SK-N-SH (cell line): Measurements from ENCODE around the gene TOP3B. TPM values are rescaled to one million over a fixed set of nuclear protein-coding genes. Genes with fewer than 3 reads are reported as not detected.

Experiments used
- CTCF ChIA-PET: fragments of 300-600, 350-600 bp; formaldehyde crosslinking; extraction: SDS; loops from one replicate; lab custom pipeline; 2021; lab: Yijun Ruan, JAX
- POLR2A ChIA-PET: fragments of 350-600 bp; sonication (Branson Sonifier 250); formaldehyde crosslinking; extraction: SDS; loops from one replicate; lab custom pipeline; 2020; ENCODE audit warnings: antibody characterized with exemption, inconsistent platforms; lab: Yijun Ruan, JAX
- DNase-seq: peaks from one replicate; pipeline ENCODE4 v3.0.0; 2012
- H2AFZ ChIP-seq: fragments of 200-600 bp; sonication (generic); 2 replicates; pipeline ENCODE4 v1.8.1; 2016; ENCODE audit warnings: antibody characterized with exemption, mild to moderate bottlenecking, low read depth
- H3F3A ChIP-seq: fragments of 200-600 bp; sonication (generic); replicated peaks from 2 replicates; pipeline ENCODE3; 2016; ENCODE audit warnings: antibody characterized with exemption, mild to moderate bottlenecking; ENCODE audit not compliant: insufficient read depth
- H3K27ac ChIP-seq, 2 experiments: fragments of 200-500 bp in 1 of 2; fragments of 200-600 bp in 1 of 2; sonication (Bioruptor generic) in 1 of 2; sonication (generic), shearing (Covaris generic) in 1 of 2; 2 replicates each; pipeline versions ENCODE4 v1.5.1 to v1.6.1; 2014 to 2016; ENCODE audit warnings: low read depth in 2 of 2, inconsistent platforms in 1 of 2, low read length in 1 of 2, mild to moderate bottlenecking in 1 of 2, mixed read lengths in 1 of 2
- H3K27me3 ChIP-seq: fragments of 200-600 bp; sonication (generic), shearing (Covaris generic); 2 replicates; pipeline ENCODE4 v1.6.1; 2016; ENCODE audit warnings: mixed run types; ENCODE audit not compliant: insufficient read depth
- H3K36me3 ChIP-seq, 2 experiments: fragments of 200-500 bp in 1 of 2; fragments of 200-600 bp in 1 of 2; sonication (Bioruptor generic) in 1 of 2; sonication (generic) in 1 of 2; replicated peaks in 1 of 2; 2 replicates each; pipeline versions ENCODE3 to v1.5.1; 2014 to 2016; ENCODE audit warnings: low read length in 1 of 2, mild to moderate bottlenecking in 1 of 2; ENCODE audit not compliant: insufficient read depth in 2 of 2, control insufficient read depth in 1 of 2
- H3K4me1 ChIP-seq, 2 experiments: fragments of 200-500 bp in 1 of 2; fragments of 200-600 bp in 1 of 2; sonication (Bioruptor generic) in 1 of 2; sonication (generic), shearing (Covaris generic) in 1 of 2; 2 replicates each; pipeline versions ENCODE4 v1.5.1 to v1.6.1; 2014 to 2016; ENCODE audit warnings: low read depth in 1 of 2, low read length in 1 of 2, mixed run types in 1 of 2; ENCODE audit not compliant: insufficient read depth in 2 of 2, control insufficient read depth in 1 of 2
- H3K4me2 ChIP-seq: fragments of 200-600 bp; sonication (generic), shearing (Covaris generic); 2 replicates; pipeline ENCODE4 v1.6.1; 2017; ENCODE audit warnings: mixed run types
- H3K4me3 ChIP-seq, 2 experiments: fragments of 200-500 bp in 1 of 2; fragments of 200-600 bp in 1 of 2; sonication (Bioruptor generic) in 1 of 2; sonication (generic), shearing (Covaris generic) in 1 of 2; 2 replicates each; pipeline versions ENCODE4 v1.5.1 to v1.8.1; 2014 to 2016; ENCODE audit warnings: low read depth in 2 of 2, inconsistent platforms in 1 of 2, low read length in 1 of 2, mild to moderate bottlenecking in 1 of 2, mixed read lengths in 1 of 2, moderate library complexity in 1 of 2
- H3K79me2 ChIP-seq: fragments of 200-600 bp; sonication (generic); 2 replicates; pipeline ENCODE4 v1.8.1; 2017; ENCODE audit warnings: mild to moderate bottlenecking; ENCODE audit not compliant: insufficient read depth
- H3K9ac ChIP-seq: fragments of 200-600 bp; sonication (generic); 2 replicates; pipeline ENCODE4 v1.6.1; 2017; ENCODE audit warnings: mixed run types
- H3K9me2 ChIP-seq: fragments of 200-600 bp; sonication (generic); 2 replicates; pipeline ENCODE4 v1.6.1; 2017; ENCODE audit warnings: mixed run types
- H3K9me3 ChIP-seq: fragments of 200-600 bp; sonication (generic); 2 replicates; pipeline ENCODE4 v1.6.1; 2017; ENCODE audit warnings: mixed run types, mild to moderate bottlenecking, moderate library complexity
- H4K20me1 ChIP-seq: fragments of 200-600 bp; sonication (generic); 2 replicates; pipeline ENCODE4 v1.6.1; 2017; ENCODE audit warnings: mild to moderate bottlenecking, mixed run types; ENCODE audit not compliant: insufficient read depth
- CHD2 ChIP-seq: fragments of 150-350 bp; IDR thresholded peaks from 2 replicates; pipeline ENCODE4 v1.6.1; 2018; ENCODE audit warnings: low read length; ENCODE audit not compliant: partially characterized antibody
- ELF1 ChIP-seq: IDR thresholded peaks from 2 replicates; pipeline ENCODE4 v1.4.0; 2012
- EP300 ChIP-seq, 2 experiments: IDR thresholded peaks; 2 replicates each; pipeline versions ENCODE4 v1.4.0 to v1.6.1; 2012; ENCODE audit warnings: borderline replicate concordance in 1 of 2, low read depth in 1 of 2, low read length in 1 of 2
- EZH2phosphoT487 ChIP-seq: fragments of 200-600 bp; sonication (generic); IDR thresholded peaks from 2 replicates; pipeline ENCODE4 v1.6.1; 2017; ENCODE audit warnings: low read depth, mixed run types, mild to moderate bottlenecking, antibody characterized with exemption, moderate library complexity, borderline replicate concordance
- FOXJ3 ChIP-seq: sonication (generic); formaldehyde crosslinking; IDR thresholded peaks from 2 replicates; pipeline ENCODE4 v1.5.1; 2020; ENCODE audit warnings: mild to moderate bottlenecking, missing genetic modification reagents
- FOXM1 ChIP-seq: IDR thresholded peaks from 2 replicates; pipeline ENCODE4 v1.4.0; 2012; ENCODE audit warnings: low read depth, mild to moderate bottlenecking
- IRF3 ChIP-seq: fragments of 150-350 bp; IDR thresholded peaks from 2 replicates; pipeline ENCODE4 v1.6.1; 2016; ENCODE audit warnings: mild to moderate bottlenecking, low read depth, low read length
- MXI1 ChIP-seq: IDR thresholded peaks from 2 replicates; pipeline ENCODE4 v1.6.1; 2012; ENCODE audit warnings: mild to moderate bottlenecking, low read depth, low read length, improper control_type of control experiment
- NFIC ChIP-seq: IDR thresholded peaks from 2 replicates; pipeline ENCODE4 v1.4.0; 2012; ENCODE audit warnings: borderline replicate concordance
- NRF1 ChIP-seq: IDR thresholded peaks from 2 replicates; pipeline ENCODE4 v1.6.1; 2012; ENCODE audit warnings: low read depth, mild to moderate bottlenecking, low read length
- PBX3 ChIP-seq: IDR thresholded peaks from 2 replicates; pipeline ENCODE4; 2012
- POLR2AphosphoS5 ChIP-seq: IDR thresholded peaks from 2 replicates; pipeline ENCODE4 v1.6.1; 2012; ENCODE audit warnings: low read depth, low read length
- RCOR1 ChIP-seq: fragments of 150-350 bp; IDR thresholded peaks from 2 replicates; pipeline ENCODE4 v1.6.1; 2017; ENCODE audit warnings: antibody characterized with exemption, low read length
- RFX5 ChIP-seq: IDR thresholded peaks from 2 replicates; pipeline ENCODE4 v1.6.1; 2012; ENCODE audit warnings: mild to moderate bottlenecking, improper control_type of control experiment, low read length
- RXRA ChIP-seq: IDR thresholded peaks from 2 replicates; pipeline ENCODE4 v1.4.0; 2012; ENCODE audit warnings: low read depth, mild to moderate bottlenecking, borderline replicate concordance
- SMC3 ChIP-seq: IDR thresholded peaks from 2 replicates; pipeline ENCODE4 v1.6.1; 2012; ENCODE audit warnings: low read depth, low read length, improper control_type of control experiment
- TCF12 ChIP-seq: IDR thresholded peaks from 2 replicates; pipeline ENCODE4 v1.4.0; 2012
- YY1 ChIP-seq: IDR thresholded peaks from 2 replicates; pipeline ENCODE4 v1.4.0; 2012; ENCODE audit warnings: low read depth, mild to moderate bottlenecking
- whole genome bisulfite sequencing: methylation state at CpG from one replicate; pipeline ENCODE4 v1.1.6; 2017; ENCODE audit warnings: low lambda C conversion rate; 5-methylcytosine and 5-hydroxymethylcytosine counted together
- polyA plus RNA-seq, 3 experiments: library from polyadenylated mRNA; depleted of rRNA; stranded (reverse); fragments of >200 nt; gene quantifications; 2 replicates each; pipeline ENCODE4 v1.2.3, GENCODE V29; 2012
- TF ChIP-seq, protein P1 (sequence below): fragments of 150-350 bp; IDR thresholded peaks from 2 replicates; pipeline ENCODE4 v1.6.1; 2017; ENCODE audit warnings: antibody characterized with exemption, low read length, low read depth, borderline replicate concordance
- TF ChIP-seq, protein P2 (sequence below): IDR thresholded peaks from 2 replicates; pipeline ENCODE4 v1.4.0; 2012; ENCODE audit warnings: low read depth
- TF ChIP-seq, protein P3 (sequence below): IDR thresholded peaks from 2 replicates; pipeline ENCODE4 v1.4.0; 2012; ENCODE audit warnings: low read depth, borderline replicate concordance

The TOP3B gene
- polyA plus RNA-seq, 1 of the 3 experiments (the other 2 are of a cell fraction): 14.4 TPM

GRCh38 chr22:21942407-21943343 lies 39.9 kb downstream of the TOP3B start (continued):
- no peak for TF ChIP-seq MXI1
- TF ChIP-seq, protein P1, sequence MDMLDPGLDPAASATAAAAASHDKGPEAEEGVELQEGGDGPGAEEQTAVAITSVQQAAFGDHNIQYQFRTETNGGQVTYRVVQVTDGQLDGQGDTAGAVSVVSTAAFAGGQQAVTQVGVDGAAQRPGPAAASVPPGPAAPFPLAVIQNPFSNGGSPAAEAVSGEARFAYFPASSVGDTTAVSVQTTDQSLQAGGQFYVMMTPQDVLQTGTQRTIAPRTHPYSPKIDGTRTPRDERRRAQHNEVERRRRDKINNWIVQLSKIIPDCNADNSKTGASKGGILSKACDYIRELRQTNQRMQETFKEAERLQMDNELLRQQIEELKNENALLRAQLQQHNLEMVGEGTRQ: no peak
- no peak for TF ChIP-seq SMC3
- peak; percentile 57 for TF ChIP-seq NFIC
- TF ChIP-seq TCF12: peak; percentile 46
- no peak for TF ChIP-seq POLR2AphosphoS5
- TF ChIP-seq, protein P2, sequence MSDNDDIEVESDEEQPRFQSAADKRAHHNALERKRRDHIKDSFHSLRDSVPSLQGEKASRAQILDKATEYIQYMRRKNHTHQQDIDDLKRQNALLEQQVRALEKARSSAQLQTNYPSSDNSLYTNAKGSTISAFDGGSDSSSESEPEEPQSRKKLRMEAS: 0 out of 2 replicates have a peak, but pooled peaks have one; percentile 43
- peak in 1 of 2 experiments; percentile 19; a peak in 1 of 4 replicates for TF ChIP-seq EP300 (IDR thresholded peaks at IDR 0.05; ENCODE audit: borderline replicate concordance in 1 of 2, low read depth in 1 of 2, low read length in 1 of 2)
- no peak for TF ChIP-seq IRF3
- no peak for TF ChIP-seq EZH2phosphoT487

- no peaks in the 10 kb centered on the region for H3K9me3 ChIP-seq
- H3F3A ChIP-seq: peaks cover 33% of the 10 kb centered on the region
- H3K36me3 ChIP-seq: peaks cover 9 to 20% of the 10 kb centered on the region in 2 experiments
- H3K4me1 ChIP-seq: peaks cover 23 to 51% of the 10 kb centered on the region in 2 experiments; a peak in 3 of 4 replicates
- H3K9ac ChIP-seq: peak overlapping the region; percentile 56
- no peaks in the 10 kb centered on the region for H4K20me1 ChIP-seq
- peak overlapping the region in 1 of 2 experiments; percentile 92; a peak in 2 of 4 replicates for H3K27ac ChIP-seq
- peaks cover 33% of the 10 kb centered on the region for H3K79me2 ChIP-seq
- 85% methylated on average over 6 of the region's 8 CpGs for WGBS
- no peak for TF ChIP-seq CHD2
- TF ChIP-seq RFX5: no peak
- no peak for TF ChIP-seq EP300 (IDR thresholded peaks at IDR 0.05; ENCODE audit: borderline replicate concordance in 1 of 2, low read depth in 1 of 2, low read length in 1 of 2)
- TF ChIP-seq FOXM1: no peak
- TF ChIP-seq YY1: no peak
- no peak for TF ChIP-seq NRF1
- TF ChIP-seq, protein P2: no peak
- TF ChIP-seq IRF3: no peak
- no peak for TF ChIP-seq RCOR1
- TF ChIP-seq RXRA: no peak
- no peak for TF ChIP-seq ELF1
- TF ChIP-seq, protein P1: no peak
- no peak for TF ChIP-seq PBX3
- TF ChIP-seq FOXJ3 (CRISPR knock-in tag): no peak
- no peak for TF ChIP-seq EZH2phosphoT487
- TF ChIP-seq POLR2AphosphoS5: no peak
- TF ChIP-seq, protein P3, sequence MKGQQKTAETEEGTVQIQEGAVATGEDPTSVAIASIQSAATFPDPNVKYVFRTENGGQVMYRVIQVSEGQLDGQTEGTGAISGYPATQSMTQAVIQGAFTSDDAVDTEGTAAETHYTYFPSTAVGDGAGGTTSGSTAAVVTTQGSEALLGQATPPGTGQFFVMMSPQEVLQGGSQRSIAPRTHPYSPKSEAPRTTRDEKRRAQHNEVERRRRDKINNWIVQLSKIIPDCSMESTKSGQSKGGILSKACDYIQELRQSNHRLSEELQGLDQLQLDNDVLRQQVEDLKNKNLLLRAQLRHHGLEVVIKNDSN: no peak
- CTCF ChIA-PET: interaction anchor here (0.5 to 8.6 kb wide), 2 partner anchors 8 to 495 kb away, joined by 3 to 173 read pairs; partner anchors contain the start of gene PPM1F
- H3K4me3 ChIP-seq: 0 out of 4 replicates have a peak overlapping the region, but pooled peaks of 1 of the 2 experiments have one; percentile 14
- H3K27me3 ChIP-seq: no peaks in the 10 kb centered on the region
- no peaks in the 10 kb centered on the region for H3K9me2 ChIP-seq
- no peak for DNase-seq
- H3K4me2 ChIP-seq: peak overlapping the region; percentile 67
- peak overlapping the region; percentile 65; the same call in 1 of the 2 replicates for H2AFZ ChIP-seq
- POLR2A ChIA-PET: no interaction called here
These were observed 40.7 kb downstream of the TOP3B start for GRCh38 chr22:21941921-21942320.
